Spinal cord (tissue), 10 donors: ENCODE measurements around the gene OBP2A. TPM values are rescaled to one million over a fixed set of nuclear protein-coding genes. Genes with fewer than 3 reads are reported as not detected.

ENCODE experiments used
- DNase-seq, 6 donors: peaks; one replicate each; pipeline versions ENCODE4 v3.0.0 to v3.0.0-alpha.2; 2013 to 2015; ENCODE audit warnings: low spot score in 6 of 6, low read depth in 4 of 6
- H3K27ac ChIP-seq: one replicate; pipeline ENCODE4 v1.5.1; 2013; ENCODE audit warnings: low read depth, low read length, control low read depth
- H3K27me3 ChIP-seq: one replicate; pipeline ENCODE4 v1.6.1; 2013; ENCODE audit warnings: low read length; ENCODE audit not compliant: control insufficient read depth, insufficient read depth
- H3K36me3 ChIP-seq: one replicate; pipeline ENCODE4 v1.6.1; 2013; ENCODE audit warnings: low read length; ENCODE audit not compliant: control insufficient read depth, insufficient read depth
- H3K4me1 ChIP-seq: one replicate; pipeline ENCODE4 v1.6.1; 2013; ENCODE audit warnings: low read length; ENCODE audit not compliant: control insufficient read depth, insufficient read depth
- H3K4me3 ChIP-seq: one replicate; pipeline ENCODE4 v1.5.1; 2013; ENCODE audit warnings: low read depth, low read length, control low read depth
- H3K9me3 ChIP-seq: one replicate; pipeline ENCODE4 v1.6.1; 2013; ENCODE audit warnings: low read length; ENCODE audit not compliant: control insufficient read depth, insufficient read depth
- WGBS: methylation state at CpG from one replicate; pipeline ENCODE4 v1.1.5; 2013; ENCODE audit warnings: missing lambda C conversion rate; ENCODE audit not compliant: insufficient coverage; 5-methylcytosine and 5-hydroxymethylcytosine counted together
- polyA plus RNA-seq, 2 donors: library from polyadenylated mRNA; unstranded; fragments of 120-200 nt; gene quantifications; one replicate each; pipeline ENCODE4 v1.2.1, GENCODE V29; 2013; ENCODE audit not compliant: insufficient read length in 2 of 2
- total RNA-seq, 2 donors: library from RNA; depleted of rRNA in 1 of 2; stranded (reverse); fragments of 120-200 nt in 1 of 2; fragments of >200 nt in 1 of 2; gene quantifications; one replicate each; pipeline versions ENCODE4 v1.2.3 to v1.2.4, GENCODE V29; 2013 to 2014
- donor health status: healthy.

The OBP2A gene
- total and polyA plus RNA-seq, 4 donors = not detected

DNA sequence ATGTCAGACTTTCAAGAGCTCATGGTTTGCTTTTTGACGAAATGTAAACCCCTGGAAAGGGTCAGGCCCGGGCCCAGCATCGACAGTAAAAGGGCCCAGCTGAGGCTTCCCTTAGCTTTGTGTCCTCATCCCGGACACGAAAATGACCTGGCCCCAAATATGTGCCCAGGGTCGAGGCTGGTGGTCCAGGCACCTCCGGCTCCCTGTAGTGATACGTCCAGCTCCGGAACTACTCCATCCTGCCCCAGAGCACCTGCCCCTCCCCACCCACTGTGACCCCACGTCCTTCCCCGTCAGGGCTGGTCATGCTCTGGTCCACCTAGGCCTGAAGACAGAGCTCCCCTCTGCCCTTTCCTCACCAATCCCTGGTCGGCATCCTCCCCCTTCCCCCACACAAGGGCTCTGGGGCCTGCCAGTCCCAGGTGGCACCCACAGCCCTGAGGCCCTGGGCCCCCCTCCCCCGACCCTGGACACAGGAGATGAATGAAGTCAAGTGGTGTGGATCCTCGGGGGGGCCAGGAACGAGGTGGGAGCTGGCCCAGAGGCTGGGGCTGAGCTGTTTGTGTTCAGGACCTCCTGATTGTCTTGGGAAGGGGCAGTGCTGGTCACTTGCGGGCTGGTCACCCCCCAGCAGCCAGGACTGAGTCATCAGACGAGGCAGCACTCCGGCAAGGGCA, 6.2 kb downstream of the OBP2A start:
- no peak for DNase-seq
- Histone ChIP-seq H3K36me3 (no peaks in the 10 kb centered on the region), H3K27ac (no peak overlapping the region), H3K9me3 (no peaks in the 10 kb centered on the region), H3K4me1 (no peaks in the 10 kb centered on the region), H3K4me3 (no peak overlapping the region), H3K27me3 (no peaks in the 10 kb centered on the region)
- WGBS = 90% methylated on average over 16 of the region's 18 CpGs

DNA sequence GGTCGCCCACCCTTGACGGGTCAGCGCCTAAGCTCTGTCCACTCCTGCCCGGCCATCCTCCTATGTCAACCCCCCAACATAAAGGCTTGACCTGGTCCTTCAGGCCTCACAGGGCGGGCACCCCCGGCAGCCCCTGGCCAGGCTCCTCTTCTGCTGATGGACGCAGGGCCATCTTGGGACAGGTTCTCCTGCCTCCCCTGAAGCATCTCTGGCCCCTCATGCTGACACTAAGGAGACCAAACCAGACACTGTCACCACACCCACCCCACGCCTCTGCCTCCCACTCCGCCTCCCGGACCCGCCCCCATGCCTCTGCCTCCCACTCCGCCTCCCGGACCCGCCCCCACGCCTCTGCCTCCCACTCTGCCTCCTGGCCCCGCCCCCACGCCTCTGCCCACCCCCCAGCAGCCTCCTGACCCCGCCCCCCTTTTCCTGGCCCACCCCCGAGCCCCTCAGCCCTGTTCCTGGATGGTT, 6.8 kb downstream of the OBP2A start:
- 91% methylated on average over 8 of the region's 19 CpGs for WGBS
- DNase-seq = no peak
- Histone ChIP-seq H3K4me1 (no peaks in the 10 kb centered on the region), H3K27ac (no peak overlapping the region), H3K36me3 (no peaks in the 10 kb centered on the region), H3K27me3 (no peaks in the 10 kb centered on the region), H3K4me3 (no peak overlapping the region), H3K9me3 (no peaks in the 10 kb centered on the region)

DNA sequence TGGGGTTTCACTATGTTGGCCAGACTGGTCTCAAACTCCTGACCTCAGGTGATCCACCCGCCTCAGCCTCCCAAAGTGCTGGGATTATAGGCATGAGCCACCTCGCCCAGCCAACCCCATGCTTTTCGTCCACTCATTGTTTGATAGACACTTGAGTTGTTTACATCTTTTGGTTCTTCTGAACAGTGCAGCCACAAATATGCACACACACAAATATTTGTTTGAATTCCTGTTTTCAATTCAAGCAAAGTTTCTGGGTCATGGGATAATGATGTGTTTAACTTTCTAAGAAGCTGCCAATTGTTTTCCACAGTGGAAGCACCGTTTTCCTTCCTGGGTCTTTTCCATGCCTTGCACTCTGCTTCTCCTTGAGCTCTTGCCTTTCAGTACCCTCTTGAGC, 8.8 kb downstream of the OBP2A start:
- Histone ChIP-seq H3K36me3 (no peaks in the 10 kb centered on the region), H3K4me1 (no peaks in the 10 kb centered on the region), H3K4me3 (no peak overlapping the region), H3K27ac (no peak overlapping the region), H3K27me3 (no peaks in the 10 kb centered on the region), H3K9me3 (no peaks in the 10 kb centered on the region)
- no peak for DNase-seq
- WGBS = no CpG with 5 or more reads among the region's 4 CpGs

DNA sequence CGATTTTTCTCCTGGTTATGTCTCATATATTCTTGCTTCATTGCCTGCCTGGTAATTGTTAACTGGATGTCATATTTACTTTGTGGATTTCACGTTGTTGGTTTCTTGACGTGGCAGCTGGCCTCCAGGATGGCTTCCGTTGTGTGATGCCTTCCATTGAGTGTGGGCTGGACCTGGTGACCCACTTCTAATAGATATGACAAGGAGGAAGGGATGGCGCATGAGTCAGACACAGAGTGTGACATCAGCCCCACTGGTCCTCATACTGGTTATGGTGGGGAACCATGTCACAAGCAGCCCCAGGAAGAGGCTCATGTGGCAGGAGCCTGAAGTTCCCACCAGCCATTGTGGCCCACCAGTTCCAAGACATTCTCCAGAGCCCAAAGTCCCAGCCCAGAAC, 9.3 kb downstream of the OBP2A start:
- Histone ChIP-seq H3K36me3 (no peaks in the 10 kb centered on the region), H3K4me3 (no peak overlapping the region), H3K9me3 (no peaks in the 10 kb centered on the region), H3K27me3 (no peaks in the 10 kb centered on the region), H3K27ac (no peak overlapping the region), H3K4me1 (no peaks in the 10 kb centered on the region)
- WGBS = 95% methylated on average over 4 of the region's 5 CpGs
- no peak for DNase-seq

DNA sequence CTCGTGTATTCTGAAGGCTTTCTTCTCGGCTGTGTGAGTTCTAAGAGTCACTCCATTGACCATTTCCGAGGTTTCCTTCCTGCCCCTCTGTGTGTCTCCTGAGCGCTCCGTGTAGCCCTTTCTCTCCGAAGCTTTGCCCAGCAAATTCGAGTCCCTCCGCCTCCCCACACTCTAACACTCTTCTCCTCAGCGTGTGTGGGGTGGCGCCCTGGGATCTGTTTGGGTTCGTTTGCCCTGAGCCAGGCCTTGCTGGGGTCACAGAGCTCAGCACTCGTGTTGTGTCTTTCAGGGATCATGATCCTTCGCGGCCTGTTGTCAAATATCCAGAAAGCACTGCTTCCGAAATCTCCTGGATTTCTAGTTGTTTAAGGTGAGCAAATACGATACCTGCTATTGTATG, 10.0 kb downstream of the OBP2A start:
- Histone ChIP-seq H3K27ac (no peak overlapping the region), H3K36me3 (no peaks in the 10 kb centered on the region), H3K27me3 (no peaks in the 10 kb centered on the region), H3K4me3 (no peak overlapping the region), H3K4me1 (no peaks in the 10 kb centered on the region), H3K9me3 (no peaks in the 10 kb centered on the region)
- DNase-seq = no peak
- 68% methylated on average over 14 of the region's 16 CpGs for WGBS

DNA sequence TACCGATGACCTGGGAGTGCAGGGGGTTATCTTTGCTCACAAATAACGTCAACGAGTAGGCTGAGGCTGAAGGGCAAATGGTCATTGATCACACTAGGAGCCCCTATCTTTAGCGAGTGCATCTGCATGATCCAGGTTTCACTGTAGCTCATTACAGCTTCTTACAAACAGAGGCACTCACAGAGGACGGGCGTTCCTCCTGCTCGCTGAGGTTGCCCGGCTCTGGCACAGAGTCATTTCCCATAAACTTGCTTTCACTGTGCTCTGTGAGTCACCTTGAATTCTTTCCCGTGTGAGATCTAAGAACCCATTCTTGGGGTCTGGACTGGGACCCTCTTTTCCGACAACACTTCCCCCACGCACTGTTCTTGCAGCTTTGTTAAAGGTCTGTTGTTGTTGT, 13.7 kb downstream of the OBP2A start:
- no peaks in the 10 kb centered on the region for H3K27me3 ChIP-seq
- WGBS = 79% methylated on average over 9 of the region's 11 CpGs
- no peaks in the 10 kb centered on the region for H3K9me3 ChIP-seq
- H3K4me3 ChIP-seq = no peak overlapping the region
- H3K4me1 ChIP-seq = no peaks in the 10 kb centered on the region
- H3K27ac ChIP-seq = no peak overlapping the region
- H3K36me3 ChIP-seq = no peaks in the 10 kb centered on the region
- DNase-seq = no peak

DNA sequence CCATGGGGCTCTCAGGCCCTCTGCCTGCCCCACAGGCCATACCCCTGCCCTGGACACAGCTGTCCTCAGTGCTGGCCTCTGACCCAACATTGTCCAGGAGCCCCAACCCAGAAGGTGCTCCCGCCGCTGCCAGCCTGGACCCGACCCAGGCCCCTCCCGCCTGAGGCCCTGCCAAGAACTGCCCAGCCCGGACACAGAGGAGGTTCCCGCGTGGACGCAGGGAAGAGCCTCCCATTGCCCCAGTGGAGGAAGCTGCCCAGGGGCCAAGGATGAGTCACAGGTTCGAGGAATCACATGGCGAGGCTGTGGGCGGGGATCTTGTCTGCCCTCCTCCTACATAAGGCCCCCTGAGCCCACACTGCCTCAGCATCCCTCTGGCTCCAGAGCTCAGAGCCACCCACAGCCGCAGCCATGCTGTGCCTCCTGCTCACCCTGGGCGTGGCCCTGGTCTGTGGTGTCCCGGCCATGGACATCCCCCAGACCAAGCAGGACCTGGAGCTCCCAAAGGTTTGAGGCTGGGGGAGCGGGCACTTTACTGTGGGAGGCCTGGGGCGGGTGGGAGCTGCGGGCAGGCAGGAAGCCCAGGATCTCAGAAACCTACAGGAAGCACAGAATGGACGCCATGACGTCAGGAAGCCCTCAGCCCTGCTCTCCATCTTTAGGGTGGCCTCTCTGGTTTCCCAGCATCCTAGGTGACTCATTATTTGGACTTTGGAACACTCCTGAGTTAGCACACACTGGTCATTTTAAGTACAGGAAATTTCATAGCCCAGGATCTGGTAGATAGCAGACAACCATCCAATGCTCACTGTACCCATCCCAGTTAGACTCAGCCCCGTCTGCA, 15.7 kb downstream of the OBP2A start, which contains the start of gene PAEP:
Gene PAEP (plus strand): TSS at position 366 of the 844 bp plus-strand sequence.
- no peak within 1 kb of the TSS for H3K27ac ChIP-seq
- H3K9me3 ChIP-seq = no peaks in the 10 kb centered on the region
- no peaks in the 10 kb centered on the region for H3K27me3 ChIP-seq
- 84% methylated on average over 19 of the region's 20 CpGs for WGBS
- H3K4me1 ChIP-seq = no peaks in the 10 kb centered on the region
- H3K4me3 ChIP-seq = no peak within 1 kb of the TSS
- DNase-seq = no peak
- no peaks in the 10 kb centered on the region for H3K36me3 ChIP-seq

DNA sequence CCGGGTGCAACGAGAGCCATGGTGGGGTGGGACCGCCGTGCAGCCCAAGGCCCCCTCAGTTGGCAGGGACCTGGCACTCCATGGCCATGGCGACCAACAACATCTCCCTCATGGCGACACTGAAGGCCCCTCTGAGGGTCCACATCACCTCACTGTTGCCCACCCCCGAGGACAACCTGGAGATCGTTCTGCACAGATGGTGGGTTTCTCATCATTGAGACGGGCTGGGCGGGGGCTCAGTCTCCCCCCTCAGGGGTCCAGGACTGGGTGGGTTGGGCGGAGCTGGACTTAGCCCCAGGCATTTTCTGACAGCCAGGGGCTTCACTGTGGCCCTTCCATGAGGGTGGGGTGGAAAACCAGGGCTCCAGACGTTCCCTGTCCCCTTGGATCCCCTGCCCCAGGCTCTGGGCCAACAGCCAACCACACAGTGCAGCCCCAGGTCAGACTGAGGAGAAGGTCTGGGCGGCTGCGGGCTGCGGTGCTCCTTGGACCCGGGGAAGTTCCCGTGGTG, 16.4 kb downstream of the OBP2A start:
- H3K27me3 ChIP-seq = no peaks in the 10 kb centered on the region
- DNase-seq = no peak
- no peaks in the 10 kb centered on the region for H3K36me3 ChIP-seq
- WGBS = 88% methylated on average over 16 of the region's 17 CpGs
- no peaks in the 10 kb centered on the region for H3K4me1 ChIP-seq
- H3K27ac ChIP-seq = no peak overlapping the region
- no peak overlapping the region for H3K4me3 ChIP-seq
- no peaks in the 10 kb centered on the region for H3K9me3 ChIP-seq

DNA sequence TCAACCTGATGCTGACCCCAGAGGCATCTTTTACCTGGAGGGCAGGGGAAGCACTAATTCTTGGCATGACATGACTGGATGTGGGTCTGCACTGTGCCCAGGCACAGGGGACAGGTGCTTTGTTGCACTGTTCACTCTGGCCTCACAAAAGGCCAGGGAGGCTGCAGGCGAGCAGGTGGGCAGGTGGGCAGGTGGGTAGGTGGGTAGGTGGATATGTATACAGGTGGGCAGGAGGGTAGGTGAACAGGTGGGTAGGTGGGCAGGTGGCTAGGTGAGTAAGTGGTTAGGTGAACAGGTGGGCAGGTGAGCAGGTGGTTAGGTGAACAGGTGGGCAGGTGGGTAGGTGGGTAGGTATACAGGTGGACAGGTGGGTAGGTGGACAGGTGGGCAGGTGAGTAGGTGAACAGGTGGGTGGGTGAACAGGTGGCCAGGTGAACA, 17.1 kb downstream of the OBP2A start:
- Histone ChIP-seq H3K4me1 (no peaks in the 10 kb centered on the region), H3K36me3 (no peaks in the 10 kb centered on the region), H3K27me3 (no peaks in the 10 kb centered on the region), H3K4me3 (no peak overlapping the region), H3K9me3 (no peaks in the 10 kb centered on the region), H3K27ac (no peak overlapping the region)
- DNase-seq = no peak
- 71% methylated on average over 1 of the region's 1 CpG for WGBS
